K562 (cell line): ENCODE results near the gene JMJD1C. TPM values are rescaled to one million over a fixed set of nuclear protein-coding genes. Genes with fewer than 3 reads are reported as not detected.
A peak's percentile ranks its signal among the peaks of the same experiment; 100 is the strongest.

Experiments used
- ARNT ChIP-seq, 2 experiments: fragments of 450-650 bp; IDR thresholded peaks; 2 replicates each; pipeline ENCODE4 v1.6.1; 2016; ENCODE audit warnings: mild to moderate bottlenecking in 1 of 2
- BMI1 ChIP-seq: fragments of 150-350 bp; IDR thresholded peaks from 2 replicates; pipeline ENCODE4 v1.6.1; 2014; ENCODE audit warnings: low read length
- BRF2 ChIP-seq: IDR thresholded peaks from 3 replicates; pipeline ENCODE4 v1.6.1; 2011; ENCODE audit warnings: borderline replicate concordance, mild to moderate bottlenecking; ENCODE audit not compliant: insufficient read length, insufficient read depth
- CHD1 ChIP-seq: fragments of 200-600 bp; sonication (generic); IDR thresholded peaks from one replicate; pipeline ENCODE4 v1.6.1; 2012; ENCODE audit warnings: mild to moderate bottlenecking, moderate library complexity, low read length, inconsistent platforms
- CHD4 ChIP-seq: fragments of 200-600 bp; sonication (generic); IDR thresholded peaks from 3 replicates; pipeline ENCODE4 v1.6.1; 2012; ENCODE audit warnings: low read depth, mild to moderate bottlenecking, mixed read lengths, low read length, inconsistent platforms; ENCODE audit not compliant: insufficient read depth, insufficient replicate concordance, poor library complexity, severe bottlenecking
- MEF2D ChIP-seq: conservative IDR thresholded peaks from 2 replicates; pipeline ENCODE4 v1.6.1; 2016; ENCODE audit warnings: low read depth, missing genetic modification characterization, missing compliant biosample characterization
- NR2C2 ChIP-seq, 2 experiments: fragments of 200-800 bp in 1 of 2; sonication (Bioruptor generic) in 1 of 2; sonication (generic) in 1 of 2; formaldehyde crosslinking in 1 of 2; IDR thresholded peaks; 2 replicates each; pipeline versions ENCODE4 v1.6.1 to v1.8.0; 2016 to 2022; ENCODE audit warnings: mild to moderate bottlenecking in 1 of 2, missing compliant biosample characterization in 1 of 2, missing genetic modification characterization in 1 of 2, missing genetic modification reagents in 1 of 2
- POLR2A ChIP-seq: fragments of 450-650 bp; conservative IDR thresholded peaks from 2 replicates; pipeline ENCODE4 v1.6.1; 2016
- POLR2H ChIP-seq: IDR thresholded peaks from 2 replicates; pipeline ENCODE4 v1.6.1; 2016; ENCODE audit warnings: missing genetic modification characterization, low read depth, mild to moderate bottlenecking, control low read depth, missing compliant biosample characterization, moderate library complexity
- SP2 ChIP-seq: IDR thresholded peaks from 2 replicates; pipeline ENCODE4 v1.6.1; 2011; ENCODE audit warnings: mild to moderate bottlenecking, low read depth, low read length, moderate library complexity; ENCODE audit not compliant: poor library complexity, severe bottlenecking; ENCODE audit errors: extremely low read depth
- ZBTB33 ChIP-seq: sonication (generic); formaldehyde crosslinking; IDR thresholded peaks from 2 replicates; pipeline ENCODE4 v1.8.1; 2023; ENCODE audit warnings: mild to moderate bottlenecking, missing genetic modification reagents
- ZFPM2 ChIP-seq: fragments of 250-450 bp; sonication (Bioruptor Pico); IDR thresholded peaks from 2 replicates; pipeline ENCODE4 v1.5.1; 2022; ENCODE audit warnings: mild to moderate bottlenecking
- ZNF511 ChIP-seq: sonication (generic); formaldehyde crosslinking; IDR thresholded peaks from 2 replicates; pipeline ENCODE4 v1.8.0; 2022; ENCODE audit warnings: mild to moderate bottlenecking, missing genetic modification reagents
- polyA plus RNA-seq, 8 experiments: library from polyadenylated mRNA; depleted of rRNA in 4 of 8; stranded (reverse) in 5 of 8; unstranded in 3 of 8; fragments of >200 nt; fragmentation: Nextera tagmentation in 2 of 8; fragmentation: Illumina TruSeq in 1 of 8; extraction: Ambion mirVana in 2 of 8; extraction: Trizol in 1 of 8; gene quantifications; 2 replicates each; pipeline versions ENCODE4 v1.2.1 to v1.2.3, GENCODE V29; 2011 to 2014; ENCODE audit warnings: inconsistent platforms in 1 of 8, missing spikeins in 1 of 8
- total RNA-seq, 7 experiments: library from RNA; depleted of rRNA in 6 of 7; stranded (reverse); fragments of >200 nt in 6 of 7; fragmentation: Illumina TruSeq in 2 of 7; extraction: Trizol in 2 of 7; gene quantifications; 2 replicates each; pipeline versions ENCODE4 v1.2.1 to v1.2.3, GENCODE V29; 2011 to 2021; ENCODE audit warnings: low replicate concordance in 1 of 7
- TF ChIP-seq, protein P1 (sequence below): fragments of 250-450 bp; sonication (Bioruptor Pico); IDR thresholded peaks from 2 replicates; pipeline ENCODE4 v1.8.0; 2022; ENCODE audit warnings: moderate library complexity, mild to moderate bottlenecking, inconsistent platforms
- TF ChIP-seq, protein P2 (sequence below), 2 experiments: fragments of 150-350 bp in 1 of 2; IDR thresholded peaks; 2 replicates each; pipeline ENCODE4 v1.6.1; 2012 to 2016; ENCODE audit warnings: low read depth in 2 of 2, low read length in 2 of 2, mild to moderate bottlenecking in 1 of 2, moderate library complexity in 1 of 2
- TF ChIP-seq, protein P3 (sequence below): fragments of 450-650 bp; IDR thresholded peaks from 2 replicates; pipeline ENCODE4 v1.7.1; 2018; ENCODE audit warnings: mild to moderate bottlenecking, low read depth; ENCODE audit not compliant: partially characterized antibody

The JMJD1C gene
- total and polyA plus RNA-seq, 9 of the 15 experiments (the other 6 are each of a cell fraction or from before 2014, with no cell fraction given): 25.3 to 68.0 (median 47.2) TPM

DNA sequence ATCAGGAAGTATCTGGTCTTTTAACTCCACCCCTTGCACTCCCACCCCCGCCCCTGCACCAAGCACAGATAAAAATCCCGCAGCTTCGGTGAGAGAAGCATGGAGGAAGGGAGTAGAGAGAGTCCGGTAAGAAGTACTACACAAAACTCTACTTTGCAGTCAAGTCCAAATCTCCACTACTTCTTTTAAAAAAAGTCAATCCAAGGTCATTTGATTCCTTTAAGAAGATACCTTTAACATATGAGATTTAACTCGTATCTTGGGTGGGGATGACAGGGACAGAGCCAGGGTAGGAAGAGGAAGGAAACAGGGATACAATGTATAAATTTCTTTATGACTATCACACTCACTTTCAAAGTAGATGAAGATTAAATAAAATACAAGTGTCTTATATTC, 200.6 kb downstream of the JMJD1C start (continued):
- TF ChIP-seq CHD4 (no peak), SP2 (no peak), POLR2A (peak; percentile 90), ARNT (IDR thresholded peaks at IDR 0.05) (no peak), BRF2 (no peak), CHD1 (no peak), ZBTB33 (CRISPR knock-in tag) (no peak), ZFPM2 (no peak), ZNF511 (CRISPR knock-in tag) (no peak), POLR2H (peak; percentile 83), NR2C2 (CRISPR knock-in tag; IDR thresholded peaks at IDR 0.05) (no peak), NR2C2 (tag; IDR thresholded peaks at IDR 0.05) (peak; percentile 69; the same call in 1 of the 2 replicates), MEF2D (no peak), BMI1 (no peak)
- TF ChIP-seq, protein P1, sequence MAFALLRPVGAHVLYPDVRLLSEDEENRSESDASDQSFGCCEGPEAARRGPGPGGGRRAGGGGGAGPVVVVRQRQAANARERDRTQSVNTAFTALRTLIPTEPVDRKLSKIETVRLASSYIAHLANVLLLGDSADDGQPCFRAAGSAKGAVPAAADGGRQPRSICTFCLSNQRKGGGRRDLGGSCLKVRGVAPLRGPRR (CRISPR knock-in tag): no peak
- TF ChIP-seq, protein P2, sequence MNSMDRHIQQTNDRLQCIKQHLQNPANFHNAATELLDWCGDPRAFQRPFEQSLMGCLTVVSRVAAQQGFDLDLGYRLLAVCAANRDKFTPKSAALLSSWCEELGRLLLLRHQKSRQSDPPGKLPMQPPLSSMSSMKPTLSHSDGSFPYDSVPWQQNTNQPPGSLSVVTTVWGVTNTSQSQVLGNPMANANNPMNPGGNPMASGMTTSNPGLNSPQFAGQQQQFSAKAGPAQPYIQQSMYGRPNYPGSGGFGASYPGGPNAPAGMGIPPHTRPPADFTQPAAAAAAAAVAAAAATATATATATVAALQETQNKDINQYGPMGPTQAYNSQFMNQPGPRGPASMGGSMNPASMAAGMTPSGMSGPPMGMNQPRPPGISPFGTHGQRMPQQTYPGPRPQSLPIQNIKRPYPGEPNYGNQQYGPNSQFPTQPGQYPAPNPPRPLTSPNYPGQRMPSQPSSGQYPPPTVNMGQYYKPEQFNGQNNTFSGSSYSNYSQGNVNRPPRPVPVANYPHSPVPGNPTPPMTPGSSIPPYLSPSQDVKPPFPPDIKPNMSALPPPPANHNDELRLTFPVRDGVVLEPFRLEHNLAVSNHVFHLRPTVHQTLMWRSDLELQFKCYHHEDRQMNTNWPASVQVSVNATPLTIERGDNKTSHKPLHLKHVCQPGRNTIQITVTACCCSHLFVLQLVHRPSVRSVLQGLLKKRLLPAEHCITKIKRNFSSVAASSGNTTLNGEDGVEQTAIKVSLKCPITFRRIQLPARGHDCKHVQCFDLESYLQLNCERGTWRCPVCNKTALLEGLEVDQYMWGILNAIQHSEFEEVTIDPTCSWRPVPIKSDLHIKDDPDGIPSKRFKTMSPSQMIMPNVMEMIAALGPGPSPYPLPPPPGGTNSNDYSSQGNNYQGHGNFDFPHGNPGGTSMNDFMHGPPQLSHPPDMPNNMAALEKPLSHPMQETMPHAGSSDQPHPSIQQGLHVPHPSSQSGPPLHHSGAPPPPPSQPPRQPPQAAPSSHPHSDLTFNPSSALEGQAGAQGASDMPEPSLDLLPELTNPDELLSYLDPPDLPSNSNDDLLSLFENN (IDR thresholded peaks at IDR 0.05; ENCODE audit: low read depth in 2 of 2, low read length in 2 of 2): 0 out of 4 replicates have a peak, but pooled peaks of 1 of the 2 experiments have one; percentile 22
- TF ChIP-seq, protein P3, sequence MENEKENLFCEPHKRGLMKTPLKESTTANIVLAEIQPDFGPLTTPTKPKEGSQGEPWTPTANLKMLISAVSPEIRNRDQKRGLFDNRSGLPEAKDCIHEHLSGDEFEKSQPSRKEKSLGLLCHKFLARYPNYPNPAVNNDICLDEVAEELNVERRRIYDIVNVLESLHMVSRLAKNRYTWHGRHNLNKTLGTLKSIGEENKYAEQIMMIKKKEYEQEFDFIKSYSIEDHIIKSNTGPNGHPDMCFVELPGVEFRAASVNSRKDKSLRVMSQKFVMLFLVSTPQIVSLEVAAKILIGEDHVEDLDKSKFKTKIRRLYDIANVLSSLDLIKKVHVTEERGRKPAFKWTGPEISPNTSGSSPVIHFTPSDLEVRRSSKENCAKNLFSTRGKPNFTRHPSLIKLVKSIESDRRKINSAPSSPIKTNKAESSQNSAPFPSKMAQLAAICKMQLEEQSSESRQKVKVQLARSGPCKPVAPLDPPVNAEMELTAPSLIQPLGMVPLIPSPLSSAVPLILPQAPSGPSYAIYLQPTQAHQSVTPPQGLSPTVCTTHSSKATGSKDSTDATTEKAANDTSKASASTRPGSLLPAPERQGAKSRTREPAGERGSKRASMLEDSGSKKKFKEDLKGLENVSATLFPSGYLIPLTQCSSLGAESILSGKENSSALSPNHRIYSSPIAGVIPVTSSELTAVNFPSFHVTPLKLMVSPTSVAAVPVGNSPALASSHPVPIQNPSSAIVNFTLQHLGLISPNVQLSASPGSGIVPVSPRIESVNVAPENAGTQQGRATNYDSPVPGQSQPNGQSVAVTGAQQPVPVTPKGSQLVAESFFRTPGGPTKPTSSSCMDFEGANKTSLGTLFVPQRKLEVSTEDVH: peak; percentile 27
